Lower leg skin (tissue), 4 donors: ENCODE results near the gene ANKRD66. TPM values are rescaled to one million over a fixed set of nuclear protein-coding genes. Genes with fewer than 3 reads are reported as not detected.

ENCODE experiments used
- DNase-seq, 2 donors: peaks; one replicate each; pipeline ENCODE4 v3.0.0-alpha.2; 2019; ENCODE audit warnings: low spot score in 2 of 2
- H3K4me3 ChIP-seq: fragments of 200-600 bp; sonication (generic); 2 replicates; pipeline ENCODE4 v1.5.1; 2017; ENCODE audit warnings: mild to moderate bottlenecking, low read depth; ENCODE audit not compliant: poor library complexity, severe bottlenecking
- POLR2A ChIP-seq, 2 donors: fragments of 450-650 bp; IDR thresholded peaks; one replicate each; pipeline ENCODE4 v1.6.1; 2016 to 2017; ENCODE audit warnings: antibody characterized with exemption in 2 of 2, mild to moderate bottlenecking in 1 of 2, moderate library complexity in 1 of 2
- WGBS, 2 donors: methylation state at CpG; one replicate each; pipeline ENCODE4 v1.1.5; 2018; 5-methylcytosine and 5-hydroxymethylcytosine counted together
- intact Hi-C: fragments of 100-400 bp; cut with DNase I; formaldehyde crosslinking; loops from one replicate; pipeline ENCODE4 v1.15.0; 2023; ENCODE audit warnings: low total_unique reads
- total RNA-seq, 4 donors: library from RNA; depleted of rRNA; stranded (reverse); fragments of >200 nt; gene quantifications; one replicate each; pipeline ENCODE4 v1.1.0, GENCODE V29; 2016
- TF ChIP-seq, protein P1 (sequence below), 3 donors: fragments of 450-650 bp; IDR thresholded peaks; one replicate each; pipeline ENCODE4 v1.5.1; 2016; ENCODE audit warnings: antibody characterized with exemption in 3 of 3, mild to moderate bottlenecking in 3 of 3, moderate library complexity in 2 of 3

ANKRD66 gene
- total RNA-seq, 4 donors from 2014 or later: not detected

DNA sequence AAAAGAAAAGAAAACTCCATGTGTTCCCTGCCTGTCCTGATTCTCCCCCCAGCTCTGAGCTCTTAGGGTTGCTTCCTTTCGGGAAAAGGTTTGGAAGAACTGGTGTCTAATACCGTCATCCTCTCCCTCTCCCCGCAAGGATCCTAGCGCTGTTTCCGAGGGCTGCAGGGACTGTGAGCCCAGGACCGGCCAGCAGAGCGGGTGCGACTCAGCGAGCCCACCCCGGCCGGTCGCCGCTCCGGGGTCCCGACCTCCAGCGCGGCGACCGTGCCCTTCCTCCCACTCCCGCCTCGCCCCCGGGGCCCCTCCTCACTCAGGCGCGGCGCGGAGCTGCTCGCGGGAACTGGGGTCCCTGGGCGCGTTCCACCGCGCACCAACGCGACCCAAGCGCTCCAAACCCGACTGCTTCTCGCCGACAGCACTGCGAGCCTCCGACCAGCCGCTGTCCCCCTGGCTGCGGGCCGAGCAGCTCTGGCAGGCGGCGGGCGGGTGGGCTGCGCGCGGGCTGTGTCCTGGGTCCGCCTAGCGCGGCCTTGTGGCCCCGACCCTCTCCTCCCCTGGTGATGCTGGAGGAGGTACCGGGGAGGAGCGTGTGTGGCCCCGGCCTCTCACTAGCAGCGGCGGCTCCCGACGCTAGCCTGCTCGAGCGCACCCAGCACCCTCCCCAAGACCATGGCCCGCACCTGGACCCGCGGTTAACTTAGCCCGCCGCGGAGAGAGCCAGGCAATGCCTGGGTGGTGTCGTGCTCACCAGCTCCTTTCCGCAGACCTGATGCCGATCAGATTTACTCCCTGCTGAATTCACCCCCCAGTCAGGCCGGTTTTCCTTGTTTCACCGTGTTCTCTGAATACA lies 11.6 kb upstream of the ANKRD66 start, which contains the start of gene PLA2G7:
Gene PLA2G7 (minus strand): TSS at position 509 of the 853 bp plus-strand sequence. CDS start 12,484 bp downstream, outside the sequence.
- H3K4me3 ChIP-seq: peak within 1 kb of the TSS; percentile 34
- DNase-seq: no peak
- TF ChIP-seq POLR2A (IDR thresholded peaks at IDR 0.05): no peak
- TF ChIP-seq, protein P1, sequence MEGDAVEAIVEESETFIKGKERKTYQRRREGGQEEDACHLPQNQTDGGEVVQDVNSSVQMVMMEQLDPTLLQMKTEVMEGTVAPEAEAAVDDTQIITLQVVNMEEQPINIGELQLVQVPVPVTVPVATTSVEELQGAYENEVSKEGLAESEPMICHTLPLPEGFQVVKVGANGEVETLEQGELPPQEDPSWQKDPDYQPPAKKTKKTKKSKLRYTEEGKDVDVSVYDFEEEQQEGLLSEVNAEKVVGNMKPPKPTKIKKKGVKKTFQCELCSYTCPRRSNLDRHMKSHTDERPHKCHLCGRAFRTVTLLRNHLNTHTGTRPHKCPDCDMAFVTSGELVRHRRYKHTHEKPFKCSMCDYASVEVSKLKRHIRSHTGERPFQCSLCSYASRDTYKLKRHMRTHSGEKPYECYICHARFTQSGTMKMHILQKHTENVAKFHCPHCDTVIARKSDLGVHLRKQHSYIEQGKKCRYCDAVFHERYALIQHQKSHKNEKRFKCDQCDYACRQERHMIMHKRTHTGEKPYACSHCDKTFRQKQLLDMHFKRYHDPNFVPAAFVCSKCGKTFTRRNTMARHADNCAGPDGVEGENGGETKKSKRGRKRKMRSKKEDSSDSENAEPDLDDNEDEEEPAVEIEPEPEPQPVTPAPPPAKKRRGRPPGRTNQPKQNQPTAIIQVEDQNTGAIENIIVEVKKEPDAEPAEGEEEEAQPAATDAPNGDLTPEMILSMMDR (IDR thresholded peaks at IDR 0.05): no peak
- WGBS, 2 donors: 0 to 1% methylated on average over 36 to 57 of the region's 73 CpGs
- intact Hi-C loops: no loop called here

DNA sequence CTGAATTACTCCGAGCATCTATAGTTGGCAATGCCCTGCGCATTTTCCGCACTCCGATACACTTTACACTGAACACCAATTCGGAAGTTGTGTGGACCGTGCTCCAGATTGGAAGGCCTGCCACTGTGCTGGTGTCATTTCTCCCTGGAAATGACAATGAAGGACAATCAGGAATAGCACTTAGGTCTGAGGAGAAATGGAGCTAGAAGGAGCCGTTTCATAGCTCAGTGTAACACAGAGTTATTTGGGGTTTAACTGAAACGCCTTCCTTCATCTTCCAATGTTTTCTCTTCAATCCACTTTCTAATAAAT lies 11.1 kb upstream of the ANKRD66 start:
- 20% methylated on average over 8 of the region's 8 CpGs for WGBS, 2 donors
- no peak for TF ChIP-seq POLR2A (IDR thresholded peaks at IDR 0.05)
- TF ChIP-seq, protein P1 (IDR thresholded peaks at IDR 0.05): no peak
- intact Hi-C loops: no loop called here

DNA sequence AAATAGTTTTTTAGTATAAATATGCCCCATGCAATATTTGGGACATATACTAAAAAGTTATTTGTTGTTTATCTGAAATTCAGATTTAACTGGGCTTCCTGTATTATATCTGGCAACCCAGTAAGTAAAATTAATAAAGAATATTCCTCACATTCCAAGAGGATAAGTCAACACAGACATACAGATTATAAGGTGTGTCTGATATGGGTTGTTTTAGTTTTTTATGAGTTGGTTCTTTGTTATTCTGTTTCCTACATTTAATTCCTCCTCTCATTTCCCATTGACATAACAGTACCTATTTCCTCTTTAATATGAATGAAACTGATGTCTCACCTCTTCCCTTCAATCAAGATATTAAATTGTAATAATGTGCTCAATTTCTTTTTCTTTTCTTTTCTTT lies 9.8 kb upstream of the ANKRD66 start:
- no peak for DNase-seq
- no peak overlapping the region for H3K4me3 ChIP-seq
- intact Hi-C loops: no loop called here
- TF ChIP-seq, protein P1 (IDR thresholded peaks at IDR 0.05): no peak
- TF ChIP-seq POLR2A (IDR thresholded peaks at IDR 0.05): no peak

More for the DNA sequence above, 11.1 kb upstream of the ANKRD66 start:
- H3K4me3 ChIP-seq: peak overlapping the region; percentile 34
- no peak for DNase-seq

DNA sequence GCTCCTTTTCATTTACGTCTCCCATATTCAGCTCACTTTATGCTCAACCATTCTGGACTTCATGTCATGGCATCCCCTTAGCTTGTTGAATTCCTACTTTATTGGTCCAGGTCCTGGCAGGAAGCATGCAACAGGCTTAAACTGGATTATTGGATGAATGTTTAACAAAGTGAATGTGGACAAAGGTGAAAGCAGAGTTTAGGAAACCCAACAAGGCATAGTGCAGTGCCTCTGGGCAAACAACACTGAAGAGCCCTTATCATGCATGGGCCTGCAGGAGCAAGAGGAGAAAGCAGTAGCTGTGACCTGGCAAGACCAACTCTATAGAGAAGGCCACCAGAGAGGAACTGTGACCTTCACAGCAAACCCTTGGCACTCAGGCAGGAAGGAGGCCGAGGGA lies 5.3 kb upstream of the ANKRD66 start:
- TF ChIP-seq POLR2A (IDR thresholded peaks at IDR 0.05): no peak
- TF ChIP-seq, protein P1 (IDR thresholded peaks at IDR 0.05): no peak
- intact Hi-C loops: no loop called here
- H3K4me3 ChIP-seq: no peak overlapping the region
- WGBS, 2 donors: 90 to 95% methylated on average over 2 of the region's 2 CpGs
- DNase-seq: no peak

DNA sequence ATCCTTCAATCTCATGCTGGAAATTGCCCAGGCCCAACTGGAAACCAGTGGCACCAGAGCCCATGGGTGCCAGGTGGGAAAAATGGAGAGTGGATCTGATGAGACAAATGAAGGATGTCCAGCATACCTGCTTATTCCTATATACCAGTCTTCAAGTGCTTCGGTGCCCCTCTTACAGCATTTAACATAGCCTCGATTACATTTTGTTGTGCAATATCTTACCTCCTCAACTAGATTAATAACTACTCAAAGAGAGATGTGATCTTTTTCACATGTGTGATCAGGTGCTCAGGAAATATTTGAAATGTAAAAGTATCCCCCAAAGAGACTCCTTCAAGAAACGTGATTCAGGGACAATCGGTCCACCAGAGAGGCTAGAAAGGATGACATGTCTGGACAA lies 4.8 kb upstream of the ANKRD66 start:
- intact Hi-C loops: no loop called here
- DNase-seq: no peak
- H3K4me3 ChIP-seq: no peak overlapping the region
- no peak for TF ChIP-seq POLR2A (IDR thresholded peaks at IDR 0.05)
- TF ChIP-seq, protein P1 (IDR thresholded peaks at IDR 0.05): no peak
- 89 to 92% methylated on average over 4 of the region's 4 CpGs for WGBS, 2 donors
